Lower leg skin (tissue), 3 donors: ENCODE results near the gene NIPSNAP3A.

ENCODE experiments used
- POLR2A ChIP-seq, 2 donors: fragments of 450-650 bp; IDR thresholded peaks; one replicate each; pipeline ENCODE4 v1.6.1; 2016 to 2017; ENCODE audit warnings: antibody characterized with exemption in 2 of 2, mild to moderate bottlenecking in 1 of 2, moderate library complexity in 1 of 2
- TF ChIP-seq, protein P1 (sequence below), 3 donors: fragments of 450-650 bp; IDR thresholded peaks; one replicate each; pipeline ENCODE4 v1.5.1; 2016; ENCODE audit warnings: antibody characterized with exemption in 3 of 3, mild to moderate bottlenecking in 3 of 3, moderate library complexity in 2 of 3

DNA sequence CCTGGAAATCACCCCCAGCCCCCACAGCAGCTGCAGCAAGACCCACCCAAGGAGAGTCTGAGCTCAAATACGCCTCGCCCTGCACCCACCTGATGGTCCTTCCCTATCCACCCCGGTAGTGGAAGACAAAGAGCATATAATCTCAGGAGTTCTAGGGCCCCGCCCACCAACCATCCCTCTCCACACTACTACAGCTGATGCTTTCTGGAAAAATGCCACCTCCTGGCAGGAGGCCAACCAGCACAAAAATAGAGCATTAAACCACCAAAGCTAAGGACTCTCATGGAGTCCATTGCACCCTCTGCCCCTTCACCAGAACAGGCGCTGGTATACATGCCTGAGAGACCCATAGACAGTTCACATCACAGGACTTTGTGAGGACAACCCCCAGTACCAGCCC, 22.5 kb upstream of the NIPSNAP3A start:
- TF ChIP-seq, protein P1, sequence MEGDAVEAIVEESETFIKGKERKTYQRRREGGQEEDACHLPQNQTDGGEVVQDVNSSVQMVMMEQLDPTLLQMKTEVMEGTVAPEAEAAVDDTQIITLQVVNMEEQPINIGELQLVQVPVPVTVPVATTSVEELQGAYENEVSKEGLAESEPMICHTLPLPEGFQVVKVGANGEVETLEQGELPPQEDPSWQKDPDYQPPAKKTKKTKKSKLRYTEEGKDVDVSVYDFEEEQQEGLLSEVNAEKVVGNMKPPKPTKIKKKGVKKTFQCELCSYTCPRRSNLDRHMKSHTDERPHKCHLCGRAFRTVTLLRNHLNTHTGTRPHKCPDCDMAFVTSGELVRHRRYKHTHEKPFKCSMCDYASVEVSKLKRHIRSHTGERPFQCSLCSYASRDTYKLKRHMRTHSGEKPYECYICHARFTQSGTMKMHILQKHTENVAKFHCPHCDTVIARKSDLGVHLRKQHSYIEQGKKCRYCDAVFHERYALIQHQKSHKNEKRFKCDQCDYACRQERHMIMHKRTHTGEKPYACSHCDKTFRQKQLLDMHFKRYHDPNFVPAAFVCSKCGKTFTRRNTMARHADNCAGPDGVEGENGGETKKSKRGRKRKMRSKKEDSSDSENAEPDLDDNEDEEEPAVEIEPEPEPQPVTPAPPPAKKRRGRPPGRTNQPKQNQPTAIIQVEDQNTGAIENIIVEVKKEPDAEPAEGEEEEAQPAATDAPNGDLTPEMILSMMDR (IDR thresholded peaks at IDR 0.05) = no peak
- no peak for TF ChIP-seq POLR2A (IDR thresholded peaks at IDR 0.05)
